ENCODE data around the gene TLE2.
"Not testable (repeated sequence)": the region's sequence is repeated elsewhere in the genome, so short reads cannot be mapped to it uniquely, and the experiment has no call there.

TLE2 gene

GRCh38 chr19:2981898-2982297, 47.2 kb downstream of the TLE2 start:
- DNase-seq = no peak

GRCh38 chr19:2978772-2979171, 50.3 kb downstream of the TLE2 start:
- DNase-seq = no peak

GRCh38 chr19:2978166-2978767, 50.8 kb downstream of the TLE2 start:
- DNase-seq = no peak

GRCh38 chr19:2977746-2978138, 51.3 kb downstream of the TLE2 start:
- no peak for DNase-seq

- peak; percentile 95 to 96 for DNase-seq
Observed at GRCh38 chr19:2977001-2977745, 51.9 kb downstream of the TLE2 start, which contains the start of gene TLE6. Gene TLE6 (plus strand): TSS chr19:2977564. CDS start chr19:2978234, 670 bp downstream.

- no peak for DNase-seq
Observed at GRCh38 chr19:2976609-2977000, 52.5 kb downstream of the TLE2 start.

- no peak for DNase-seq
Observed at GRCh38 chr19:2974342-2975041, 54.6 kb downstream of the TLE2 start.

GRCh38 chr19:2973229-2973628, 55.9 kb downstream of the TLE2 start:
- no peak for DNase-seq

- DNase-seq = no peak
Observed at GRCh38 chr19:2970201-2970835, 58.8 kb downstream of the TLE2 start.

GRCh38 chr19:2969104-2969504, 60.0 kb downstream of the TLE2 start:
- DNase-seq = peak in 1 of 2 donors; percentile 11

GRCh38 chr19:2967972-2968371, 61.1 kb downstream of the TLE2 start:
- no peak for DNase-seq

GRCh38 chr19:2964874-2965273, 64.2 kb downstream of the TLE2 start:
- no peak for DNase-seq

GRCh38 chr19:2963631-2964030, 65.4 kb downstream of the TLE2 start:
- DNase-seq = not testable (repeated sequence)

GRCh38 chr19:2963122-2963521, 66.0 kb downstream of the TLE2 start:
- no peak for DNase-seq

GRCh38 chr19:2962018-2962670, 66.9 kb downstream of the TLE2 start:
- DNase-seq = peak; percentile 58 to 87

GRCh38 chr19:2960120-2960519, 69.0 kb downstream of the TLE2 start:
- no peak for DNase-seq

GRCh38 chr19:2957160-2957559, 71.9 kb downstream of the TLE2 start:
- no peak for DNase-seq

GRCh38 chr19:2952953-2953481, 76.1 kb downstream of the TLE2 start:
- DNase-seq = no peak

GRCh38 chr19:2950286-2951124, 78.6 kb downstream of the TLE2 start:
- peak; percentile 100 for DNase-seq

- peak in 1 of 2 donors; percentile 2 for DNase-seq
Observed at GRCh38 chr19:2949939-2950285, 79.2 kb downstream of the TLE2 start.

Measured in CD4-positive, alpha-beta T cell treated with Interferon alpha-2 for 1 hour (primary cell).